K562 (cell line): ENCODE measurements around the gene CHD1L. TPM values are rescaled to one million over a fixed set of nuclear protein-coding genes. Genes with fewer than 3 reads are reported as not detected.

Source experiments
- ATAC-seq: fragments of 200-7000 bp; cut with Tn5 transposase; 3 replicates; pipeline ENCODE4 v1.9.1; 2020; ENCODE audit warnings: moderate library complexity
- BruUV-seq: library from RNA; stranded (reverse); fragments of 400-500 nt; replicated peaks from 2 replicates; lab custom pipeline; 2021; lab: Mats Ljungman, UMichigan
- CTCF ChIA-PET: fragments of 300-600 bp; formaldehyde crosslinking; extraction: SDS; loops from one replicate; lab custom pipeline; 2021; ENCODE audit warnings: low intra/inter-chr PET ratio; lab: Yijun Ruan, JAX
- POLR2A ChIA-PET: fragments of 300-600, 350-650 bp; sonication (Branson Sonifier 250); formaldehyde crosslinking; extraction: SDS; loops from one replicate; lab custom pipeline; 2021; ENCODE audit warnings: antibody characterized with exemption, inconsistent platforms; lab: Yijun Ruan, JAX
- DNase-seq, 4 experiments: peaks; one replicate each; pipeline versions ENCODE4 v3.0.0 to v3.0.0-alpha.2; 2011 to 2018; ENCODE audit warnings: low spot score in 3 of 4, mixed read lengths in 3 of 4; ENCODE audit errors: extremely low read depth in 1 of 4
- FAIRE-seq: peaks from 2 replicates; lab custom pipeline; 2011; peaks lifted over from hg19 to GRCh38; lab: Jason Lieb, UNC
- H2AFZ ChIP-seq: 2 replicates; pipeline ENCODE4 v1.6.0; 2011; ENCODE audit warnings: low read depth, low read length, control low read depth, inconsistent platforms
- H3K27ac ChIP-seq: fragments of 200-600 bp; 3 replicates; pipeline ENCODE4 v1.8.0; 2011; ENCODE audit warnings: low read depth, mild to moderate bottlenecking, control low read depth, inconsistent platforms, low read length, moderate library complexity, mixed read lengths; ENCODE audit errors: extremely low read depth
- H3K27me3 ChIP-seq, 2 experiments: fragments of 300-600 bp in 1 of 2; 2 replicates in 1 of 2; 3 replicates in 1 of 2; pipeline versions ENCODE4 v1.6.0 to v1.8.0; 2011; ENCODE audit warnings: inconsistent platforms in 2 of 2, low read length in 2 of 2, mild to moderate bottlenecking in 1 of 2, mixed read lengths in 1 of 2, moderate library complexity in 1 of 2; ENCODE audit not compliant: control insufficient read depth in 2 of 2, insufficient read depth in 2 of 2
- H3K36me3 ChIP-seq: fragments of 300-600 bp; 3 replicates; pipeline ENCODE4 v1.8.0; 2011; ENCODE audit warnings: mild to moderate bottlenecking, low read length, inconsistent platforms; ENCODE audit not compliant: control insufficient read depth, insufficient read depth
- H3K4me1 ChIP-seq, 2 experiments: fragments of 200-600 bp in 1 of 2; replicated peaks in 1 of 2; 2 replicates in 1 of 2; 3 replicates in 1 of 2; pipeline versions ENCODE4 v1.5.1 to v1.8.0; 2011; ENCODE audit warnings: inconsistent platforms in 2 of 2, low read length in 2 of 2, mild to moderate bottlenecking in 1 of 2, mixed read lengths in 1 of 2, moderate library complexity in 1 of 2; ENCODE audit not compliant: control insufficient read depth in 2 of 2, insufficient read depth in 2 of 2
- H3K4me2 ChIP-seq: 2 replicates; pipeline ENCODE4 v1.6.1; 2011; ENCODE audit warnings: low read length, control low read depth, inconsistent platforms, mixed read lengths; ENCODE audit not compliant: insufficient read depth
- H3K4me3 ChIP-seq: fragments of 200-600 bp; sonication (generic), shearing (Covaris generic); 2 replicates; pipeline ENCODE4 v1.5.1; 2016; ENCODE audit warnings: control low read depth, inconsistent platforms
- H3K79me2 ChIP-seq: fragments of 200-600 bp; 3 replicates; pipeline ENCODE4 v1.8.0; 2011; ENCODE audit warnings: low read length, inconsistent platforms; ENCODE audit not compliant: control insufficient read depth, insufficient read depth
- H3K9ac ChIP-seq, 2 experiments: 2 replicates each; pipeline versions ENCODE4 v1.6.0 to v1.6.1; 2011; ENCODE audit warnings: low read depth in 2 of 2, low read length in 2 of 2, control low read depth in 1 of 2, inconsistent platforms in 1 of 2, mild to moderate bottlenecking in 1 of 2, mixed read lengths in 1 of 2; ENCODE audit not compliant: insufficient read depth in 1 of 2
- H3K9me1 ChIP-seq: one replicate; pipeline ENCODE4 v1.6.0; 2011; ENCODE audit warnings: inconsistent platforms, mild to moderate bottlenecking, low read length, moderate library complexity; ENCODE audit not compliant: control insufficient read depth, insufficient read depth
- H3K9me3 ChIP-seq: replicated peaks from 2 replicates; pipeline ENCODE4 v1.5.1; 2011; ENCODE audit warnings: low read depth, low read length, inconsistent platforms; ENCODE audit not compliant: control insufficient read depth, insufficient read depth
- H4K20me1 ChIP-seq: replicated peaks from 2 replicates; pipeline ENCODE4 v1.6.1; 2011; ENCODE audit warnings: low read length, inconsistent platforms, mixed read lengths; ENCODE audit not compliant: control insufficient read depth, insufficient read depth
- CBX1 ChIP-seq: sonication (generic); IDR thresholded peaks from 2 replicates; pipeline ENCODE4 v1.6.1; 2016; ENCODE audit warnings: antibody characterized with exemption, low read depth, mild to moderate bottlenecking
- CBX5 ChIP-seq: IDR thresholded peaks from 2 replicates; pipeline ENCODE4 v1.6.1; 2014; ENCODE audit warnings: low read depth, borderline replicate concordance
- CC2D1A ChIP-seq: fragments of 450-650 bp; IDR thresholded peaks from 2 replicates; pipeline ENCODE4 v1.6.1; 2017; ENCODE audit warnings: mild to moderate bottlenecking
- IRF2 ChIP-seq: sonication (generic); formaldehyde crosslinking; IDR thresholded peaks from 2 replicates; pipeline ENCODE4 v1.8.1; 2022; ENCODE audit warnings: mild to moderate bottlenecking, missing genetic modification reagents
- WGBS: fragments of 100-300 bp; shearing (Covaris generic); methylation state at CpG from one replicate; pipeline ENCODE4 v1.1.6; 2016; ENCODE audit warnings: low coverage, mixed read lengths; ENCODE audit not compliant: insufficient coverage; ENCODE audit errors: missing lambda C conversion rate; 5-methylcytosine and 5-hydroxymethylcytosine counted together
- in situ Hi-C: fragments of 300-500 bp; cut with MboI; formaldehyde crosslinking; loops from 4 replicates; pipeline ENCODE4 v1.15.0; 2018; ENCODE audit warnings: inconsistent platforms, mixed read lengths
- intact Hi-C: fragments of 100-400 bp; cut with micrococcal nuclease; formaldehyde crosslinking; loops from 2 replicates; pipeline ENCODE4 v1.14.2; 2022
- polyA plus RNA-seq, 8 experiments: library from polyadenylated mRNA; depleted of rRNA in 4 of 8; stranded (reverse) in 5 of 8; unstranded in 3 of 8; fragments of >200 nt; fragmentation: Nextera tagmentation in 2 of 8; fragmentation: Illumina TruSeq in 1 of 8; extraction: Ambion mirVana in 2 of 8; extraction: Trizol in 1 of 8; gene quantifications; 2 replicates each; pipeline versions ENCODE4 v1.2.1 to v1.2.3, GENCODE V29; 2011 to 2014; ENCODE audit warnings: inconsistent platforms in 1 of 8, missing spikeins in 1 of 8
- total RNA-seq, 7 experiments: library from RNA; depleted of rRNA in 6 of 7; stranded (reverse); fragments of >200 nt in 6 of 7; fragmentation: Illumina TruSeq in 2 of 7; extraction: Trizol in 2 of 7; gene quantifications; 2 replicates each; pipeline versions ENCODE4 v1.2.1 to v1.2.3, GENCODE V29; 2011 to 2021; ENCODE audit warnings: low replicate concordance in 1 of 7
- TF ChIP-seq, protein P1 (sequence below): fragments of 450-650 bp; formaldehyde crosslinking; IDR thresholded peaks from 2 replicates; pipeline ENCODE4 v1.4.0; 2020; ENCODE audit warnings: mild to moderate bottlenecking, moderate library complexity

CHD1L gene
- total and polyA plus RNA-seq, 9 of the 15 experiments (the other 6 are each of a cell fraction or from before 2014, with no cell fraction given), result 25.0 to 93.3 (median 59.1) TPM

DNA sequence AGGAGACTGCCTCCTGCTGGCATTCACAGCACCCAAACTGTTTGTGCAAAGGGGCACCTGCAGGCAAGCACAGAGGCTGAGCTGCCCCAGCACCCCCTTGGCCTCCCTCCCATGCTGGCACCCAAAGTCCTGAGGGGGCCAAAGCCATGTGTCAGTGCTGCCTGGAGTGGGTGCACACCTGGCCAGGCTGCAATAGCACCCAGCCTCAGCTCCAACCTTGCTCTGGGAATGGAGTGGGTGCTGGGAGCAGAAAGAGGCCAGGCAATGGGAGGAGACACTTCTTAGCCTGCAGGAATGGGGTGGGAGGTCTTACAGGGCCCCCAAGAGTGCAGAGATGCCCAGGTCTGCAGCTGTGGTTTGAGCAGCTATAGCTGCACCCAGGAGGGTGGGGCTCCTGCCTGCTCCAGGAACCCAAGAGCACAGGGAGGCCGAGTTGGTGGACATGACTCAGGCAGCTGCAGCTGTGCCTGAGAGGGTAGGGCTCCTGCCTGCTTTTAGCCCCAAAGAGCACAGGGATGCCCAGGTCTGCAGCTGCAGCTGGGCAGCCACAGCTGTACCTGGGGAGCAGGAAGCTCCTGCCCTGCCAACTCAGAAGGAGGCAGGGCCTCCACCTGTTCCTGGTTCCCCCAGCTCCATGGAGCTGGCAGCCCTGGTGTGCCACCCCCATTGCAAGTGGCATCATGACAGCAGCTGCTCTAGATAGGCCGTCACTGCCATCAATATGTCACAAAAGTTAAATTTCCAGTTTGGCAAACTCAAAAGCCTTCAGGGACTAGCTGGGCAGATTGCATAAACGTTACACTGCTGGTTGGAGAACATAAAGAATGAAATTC is 5.3 kb upstream of the CHD1L start:
- Histone ChIP-seq H3K4me3 (no peak overlapping the region), H2AFZ (no peak overlapping the region), H3K27ac (no peak overlapping the region), H3K9ac (no peak overlapping the region), H4K20me1 (no peaks in the 10 kb centered on the region), H3K9me3 (peaks cover 10% of the 10 kb centered on the region), H3K79me2 (no peaks in the 10 kb centered on the region), H3K36me3 (no peaks in the 10 kb centered on the region), H3K4me1 (peaks cover 0 to under 1% of the 10 kb centered on the region in 2 experiments; a peak in 2 of 5 replicates), H3K9me1 (no peaks in the 10 kb centered on the region), H3K27me3 (no peaks in the 10 kb centered on the region), H3K4me2 (no peak overlapping the region)
- ChIA-PET POLR2A (interaction anchor here (1.0 kb wide), 3 partner anchors 9 to 66 kb away, joined by 3 to 4 read pairs (median 4); no protein-coding TSS in a partner anchor), CTCF (no interaction called here)
- in situ Hi-C loops, result no loop called here
- 4% methylated on average over 3 of the region's 3 CpGs for WGBS
- TF ChIP-seq CBX1 (no peak), CBX5 (no peak), CC2D1A (no peak), IRF2 (CRISPR knock-in tag) (no peak)
- TF ChIP-seq, protein P1, sequence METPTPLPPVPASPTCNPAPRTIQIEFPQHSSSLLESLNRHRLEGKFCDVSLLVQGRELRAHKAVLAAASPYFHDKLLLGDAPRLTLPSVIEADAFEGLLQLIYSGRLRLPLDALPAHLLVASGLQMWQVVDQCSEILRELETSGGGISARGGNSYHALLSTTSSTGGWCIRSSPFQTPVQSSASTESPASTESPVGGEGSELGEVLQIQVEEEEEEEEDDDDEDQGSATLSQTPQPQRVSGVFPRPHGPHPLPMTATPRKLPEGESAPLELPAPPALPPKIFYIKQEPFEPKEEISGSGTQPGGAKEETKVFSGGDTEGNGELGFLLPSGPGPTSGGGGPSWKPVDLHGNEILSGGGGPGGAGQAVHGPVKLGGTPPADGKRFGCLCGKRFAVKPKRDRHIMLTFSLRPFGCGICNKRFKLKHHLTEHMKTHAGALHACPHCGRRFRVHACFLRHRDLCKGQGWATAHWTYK, result no peak
- intact Hi-C loops, result no loop called here
- BruUV-seq, result no TSS peak
- ATAC-seq, result no peak
- no peak for DNase-seq
- FAIRE-seq, result no peak
